ENCODE results near the gene FAM241B.

The FAM241B gene

DNA sequence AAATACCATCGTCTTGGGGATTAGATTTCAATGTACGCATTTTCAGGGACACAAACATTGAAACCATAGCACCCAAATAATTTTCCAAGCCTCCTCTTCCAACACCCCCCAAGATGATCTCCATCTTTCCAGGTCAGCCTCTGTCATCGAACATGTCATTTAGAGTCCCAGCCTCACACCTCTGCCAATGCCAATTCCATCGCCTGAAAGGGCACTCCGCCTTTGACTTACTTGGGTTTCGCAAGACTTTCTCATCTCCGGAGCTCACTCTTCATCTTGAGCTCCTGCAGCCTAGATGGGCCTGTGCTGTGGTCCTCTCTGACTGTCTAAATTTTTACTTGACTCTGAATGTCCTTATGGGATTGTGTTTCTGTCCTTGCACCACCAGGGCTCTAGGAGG, 10.4 kb upstream of the FAM241B start:
- TF ChIP-seq, protein P1, sequence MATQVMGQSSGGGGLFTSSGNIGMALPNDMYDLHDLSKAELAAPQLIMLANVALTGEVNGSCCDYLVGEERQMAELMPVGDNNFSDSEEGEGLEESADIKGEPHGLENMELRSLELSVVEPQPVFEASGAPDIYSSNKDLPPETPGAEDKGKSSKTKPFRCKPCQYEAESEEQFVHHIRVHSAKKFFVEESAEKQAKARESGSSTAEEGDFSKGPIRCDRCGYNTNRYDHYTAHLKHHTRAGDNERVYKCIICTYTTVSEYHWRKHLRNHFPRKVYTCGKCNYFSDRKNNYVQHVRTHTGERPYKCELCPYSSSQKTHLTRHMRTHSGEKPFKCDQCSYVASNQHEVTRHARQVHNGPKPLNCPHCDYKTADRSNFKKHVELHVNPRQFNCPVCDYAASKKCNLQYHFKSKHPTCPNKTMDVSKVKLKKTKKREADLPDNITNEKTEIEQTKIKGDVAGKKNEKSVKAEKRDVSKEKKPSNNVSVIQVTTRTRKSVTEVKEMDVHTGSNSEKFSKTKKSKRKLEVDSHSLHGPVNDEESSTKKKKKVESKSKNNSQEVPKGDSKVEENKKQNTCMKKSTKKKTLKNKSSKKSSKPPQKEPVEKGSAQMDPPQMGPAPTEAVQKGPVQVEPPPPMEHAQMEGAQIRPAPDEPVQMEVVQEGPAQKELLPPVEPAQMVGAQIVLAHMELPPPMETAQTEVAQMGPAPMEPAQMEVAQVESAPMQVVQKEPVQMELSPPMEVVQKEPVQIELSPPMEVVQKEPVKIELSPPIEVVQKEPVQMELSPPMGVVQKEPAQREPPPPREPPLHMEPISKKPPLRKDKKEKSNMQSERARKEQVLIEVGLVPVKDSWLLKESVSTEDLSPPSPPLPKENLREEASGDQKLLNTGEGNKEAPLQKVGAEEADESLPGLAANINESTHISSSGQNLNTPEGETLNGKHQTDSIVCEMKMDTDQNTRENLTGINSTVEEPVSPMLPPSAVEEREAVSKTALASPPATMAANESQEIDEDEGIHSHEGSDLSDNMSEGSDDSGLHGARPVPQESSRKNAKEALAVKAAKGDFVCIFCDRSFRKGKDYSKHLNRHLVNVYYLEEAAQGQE (IDR thresholded peaks at IDR 0.05; ENCODE audit: insufficient read depth in 1 of 2, low read depth in 2 of 2, low read length in 2 of 2), result no peak
- no peak for TF ChIP-seq FOXP2 (optimal IDR thresholded peaks at IDR 0.05; ENCODE audit: borderline replicate concordance, extremely low read depth, extremely low read length, insufficient read depth)
- TF ChIP-seq SIN3A (IDR thresholded peaks at IDR 0.05; ENCODE audit: borderline replicate concordance, insufficient read depth, low read length), result no peak
- TF ChIP-seq POLR2AphosphoS5 (IDR thresholded peaks at IDR 0.05; ENCODE audit: low read depth, low read length), result no peak
- TF ChIP-seq TAF1 (IDR thresholded peaks at IDR 0.05; ENCODE audit: borderline replicate concordance, insufficient read depth, low read length), result no peak

DNA sequence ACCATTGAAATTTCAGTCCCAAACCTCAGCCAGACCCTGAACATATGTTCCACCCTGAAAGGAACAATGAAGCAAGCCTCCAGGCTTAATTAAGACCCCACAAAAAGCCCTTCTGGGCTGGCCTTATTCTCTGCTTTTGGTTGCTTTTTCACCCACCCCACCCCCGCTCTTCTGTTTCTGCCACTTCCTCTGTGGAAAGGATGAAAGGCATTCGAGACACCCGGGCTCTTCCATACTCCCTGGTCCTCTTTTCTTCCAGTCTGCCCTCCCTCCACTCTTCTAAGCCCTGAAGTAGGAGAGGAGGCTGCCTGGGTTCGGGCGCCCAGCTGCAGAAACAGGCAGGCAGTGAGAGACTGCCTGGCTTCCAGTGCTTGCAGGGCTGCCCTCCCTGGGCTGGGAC, 9.4 kb upstream of the FAM241B start:
- TF ChIP-seq FOXP2 (optimal IDR thresholded peaks at IDR 0.05; ENCODE audit: borderline replicate concordance, extremely low read depth, extremely low read length, insufficient read depth) (no peak), TAF1 (IDR thresholded peaks at IDR 0.05; ENCODE audit: borderline replicate concordance, insufficient read depth, low read length) (no peak), SIN3A (IDR thresholded peaks at IDR 0.05; ENCODE audit: borderline replicate concordance, insufficient read depth, low read length) (no peak), POLR2AphosphoS5 (IDR thresholded peaks at IDR 0.05; ENCODE audit: low read depth, low read length) (no peak)
- TF ChIP-seq, protein P1 (IDR thresholded peaks at IDR 0.05; ENCODE audit: insufficient read depth in 1 of 2, low read depth in 2 of 2, low read length in 2 of 2), result no peak

- no peak for TF ChIP-seq TAF1 (IDR thresholded peaks at IDR 0.05; ENCODE audit: borderline replicate concordance, insufficient read depth, low read length)
- TF ChIP-seq, protein P1 (IDR thresholded peaks at IDR 0.05; ENCODE audit: insufficient read depth in 1 of 2, low read depth in 2 of 2, low read length in 2 of 2), result no peak
- no peak for TF ChIP-seq SIN3A (IDR thresholded peaks at IDR 0.05; ENCODE audit: borderline replicate concordance, insufficient read depth, low read length)
- no peak for TF ChIP-seq POLR2AphosphoS5 (IDR thresholded peaks at IDR 0.05; ENCODE audit: low read depth, low read length)
- TF ChIP-seq FOXP2 (optimal IDR thresholded peaks at IDR 0.05; ENCODE audit: borderline replicate concordance, extremely low read depth, extremely low read length, insufficient read depth), result no peak
Measured at GRCh38 chr10:69624245-69624786, 5.7 kb upstream of the FAM241B start.

- TF ChIP-seq SIN3A (IDR thresholded peaks at IDR 0.05; ENCODE audit: borderline replicate concordance, insufficient read depth, low read length), result no peak
- no peak for TF ChIP-seq POLR2AphosphoS5 (IDR thresholded peaks at IDR 0.05; ENCODE audit: low read depth, low read length)
- no peak for TF ChIP-seq TAF1 (IDR thresholded peaks at IDR 0.05; ENCODE audit: borderline replicate concordance, insufficient read depth, low read length)
- TF ChIP-seq FOXP2 (optimal IDR thresholded peaks at IDR 0.05; ENCODE audit: borderline replicate concordance, extremely low read depth, extremely low read length, insufficient read depth), result no peak
- TF ChIP-seq, protein P1 (IDR thresholded peaks at IDR 0.05; ENCODE audit: insufficient read depth in 1 of 2, low read depth in 2 of 2, low read length in 2 of 2), result no peak
Measured at GRCh38 chr10:69626826-69627225, 3.2 kb upstream of the FAM241B start.
